GM18870 (cell line): ENCODE measurements around the gene TSEN2.
"Not testable (repeated sequence)": the region's sequence is repeated elsewhere in the genome, so short reads cannot be mapped to it uniquely, and the experiment has no call there.

Experiments used
- ATAC-seq: cut with Tn5 transposase; IDR thresholded peaks from one replicate; pipeline ENCODE4 v1.9.1; 2021; ENCODE audit warnings: moderate library complexity; ENCODE audit not compliant: unreplicated experiment

TSEN2 gene

GRCh38 chr3:12501360-12502020 is 17.2 kb downstream of the TSEN2 start:
- no peak for ATAC-seq

- ATAC-seq, result no peak
Measured at GRCh38 chr3:12503126-12503957, 19.1 kb downstream of the TSEN2 start.

GRCh38 chr3:12506201-12506709 is 22.0 kb downstream of the TSEN2 start:
- no peak for ATAC-seq

GRCh38 chr3:12507591-12508281 is 23.5 kb downstream of the TSEN2 start:
- no peak for ATAC-seq

GRCh38 chr3:12508291-12508700 is 24.0 kb downstream of the TSEN2 start:
- no peak for ATAC-seq

GRCh38 chr3:12509466-12509865 is 25.2 kb downstream of the TSEN2 start:
- no peak for ATAC-seq

- ATAC-seq, result no peak
Measured at GRCh38 chr3:12512534-12513118, 28.3 kb downstream of the TSEN2 start.

GRCh38 chr3:12513694-12514446 is 29.6 kb downstream of the TSEN2 start:
- no peak for ATAC-seq

GRCh38 chr3:12515631-12516030 is 31.4 kb downstream of the TSEN2 start:
- no peak for ATAC-seq

GRCh38 chr3:12516873-12517272 is 32.6 kb downstream of the TSEN2 start:
- no peak for ATAC-seq

GRCh38 chr3:12518261-12519028 is 34.2 kb downstream of the TSEN2 start:
- no peak for ATAC-seq

GRCh38 chr3:12521010-12521409 is 36.7 kb downstream of the TSEN2 start:
- no peak for ATAC-seq

- ATAC-seq, result no peak
Measured at GRCh38 chr3:12522721-12523120, 38.4 kb downstream of the TSEN2 start.

- no peak for ATAC-seq
Measured at GRCh38 chr3:12527757-12528143, 43.5 kb downstream of the TSEN2 start.

GRCh38 chr3:12532182-12532581 is 47.9 kb downstream of the TSEN2 start:
- no peak for ATAC-seq

- ATAC-seq, result no peak
Measured at GRCh38 chr3:12536423-12536822, 52.1 kb downstream of the TSEN2 start.

GRCh38 chr3:12541625-12542024 is 57.3 kb downstream of the TSEN2 start:
- ATAC-seq, result no peak

- ATAC-seq, result not testable (repeated sequence)
Measured at GRCh38 chr3:12543497-12543896, 59.2 kb downstream of the TSEN2 start.

GRCh38 chr3:12544652-12545472 is 60.6 kb downstream of the TSEN2 start:
- no peak for ATAC-seq
